ENCODE data around the gene ANK2.

Gene ANK2

GRCh38 chr4:113344100-113344499, 294.6 kb downstream of the ANK2 start:
- no peak for DNase-seq (ENCODE audit: low spot score)

- DNase-seq (ENCODE audit: low spot score), result no peak
These were observed 297.8 kb downstream of the ANK2 start for GRCh38 chr4:113347245-113347644.

- DNase-seq (ENCODE audit: low spot score), result peak; percentile 54
These were observed 300.0 kb downstream of the ANK2 start for GRCh38 chr4:113349430-113349829.

- DNase-seq (ENCODE audit: low spot score), result no peak
These were observed 301.1 kb downstream of the ANK2 start for GRCh38 chr4:113350576-113350975.

- DNase-seq (ENCODE audit: low spot score), result peak; percentile 75
These were observed 306.3 kb downstream of the ANK2 start for GRCh38 chr4:113355550-113356371.

- no peak for DNase-seq (ENCODE audit: low spot score)
These were observed 307.0 kb downstream of the ANK2 start for GRCh38 chr4:113356453-113356852.

- no peak for DNase-seq (ENCODE audit: low spot score)
These were observed 309.3 kb downstream of the ANK2 start for GRCh38 chr4:113358784-113359183.

GRCh38 chr4:113365377-113365776, 315.9 kb downstream of the ANK2 start:
- no peak for DNase-seq (ENCODE audit: low spot score)

- DNase-seq (ENCODE audit: low spot score), result no peak
These were observed 318.6 kb downstream of the ANK2 start for GRCh38 chr4:113368056-113368455.

- DNase-seq (ENCODE audit: low spot score), result no peak
These were observed 321.7 kb downstream of the ANK2 start for GRCh38 chr4:113371111-113371510.

GRCh38 chr4:113375964-113376666, 326.7 kb downstream of the ANK2 start:
- no peak for DNase-seq (ENCODE audit: low spot score)

- no peak for DNase-seq (ENCODE audit: low spot score)
These were observed 329.4 kb downstream of the ANK2 start for GRCh38 chr4:113378836-113379235.

GRCh38 chr4:113382704-113383103, 333.3 kb downstream of the ANK2 start:
- DNase-seq (ENCODE audit: low spot score), result no peak

- DNase-seq (ENCODE audit: low spot score), result peak; percentile 69
These were observed 333.8 kb downstream of the ANK2 start for GRCh38 chr4:113383111-113383785.

- peak; percentile 75 for DNase-seq (ENCODE audit: low spot score)
These were observed 335.1 kb downstream of the ANK2 start for GRCh38 chr4:113384600-113384999.

GRCh38 chr4:113385281-113385899, 335.9 kb downstream of the ANK2 start:
- DNase-seq (ENCODE audit: low spot score), result no peak

- no peak for DNase-seq (ENCODE audit: low spot score)
These were observed 339.7 kb downstream of the ANK2 start for GRCh38 chr4:113389160-113389559.

- no peak for DNase-seq (ENCODE audit: low spot score)
These were observed 341.4 kb downstream of the ANK2 start for GRCh38 chr4:113390850-113391249.

GRCh38 chr4:113394108-113394729, 344.8 kb downstream of the ANK2 start:
- no peak for DNase-seq (ENCODE audit: low spot score)

- peak; percentile 85 for DNase-seq (ENCODE audit: low spot score)
These were observed 345.5 kb downstream of the ANK2 start for GRCh38 chr4:113394730-113395530.

GRCh38 chr4:113397114-113397701, 347.8 kb downstream of the ANK2 start:
- DNase-seq (ENCODE audit: low spot score), result no peak

Data from kidney capillary endothelial cell (primary cell).